Spleen (tissue), 11 donors: ENCODE results near the gene BDH1. TPM values are rescaled to one million over a fixed set of nuclear protein-coding genes. Genes with fewer than 3 reads are reported as not detected.

Source experiments
- DNase-seq: peaks from one replicate; pipeline ENCODE4 v3.0.0-alpha.2; 2020
- H3K27ac ChIP-seq, 8 donors: fragments of 200-600 bp; sonication (generic) in 7 of 8; 1 replicate in 4 of 8; 2 replicates in 4 of 8; pipeline versions ENCODE4 v1.5.0 to v1.8.0; 2016 to 2021; ENCODE audit warnings: inconsistent platforms in 4 of 8, mild to moderate bottlenecking in 4 of 8, moderate library complexity in 1 of 8
- H3K27me3 ChIP-seq, 7 donors: fragments of 200-600 bp; sonication (generic) in 6 of 7; replicated peaks in 1 of 7; 1 replicate in 4 of 7; 2 replicates in 3 of 7; pipeline versions ENCODE4 v1.5.0 to v1.8.0; 2016 to 2021; ENCODE audit warnings: inconsistent platforms in 3 of 7, mild to moderate bottlenecking in 1 of 7
- H3K36me3 ChIP-seq, 6 donors: fragments of 200-600 bp; sonication (generic) in 5 of 6; 1 replicate in 4 of 6; 2 replicates in 2 of 6; pipeline versions ENCODE4 v1.5.0 to v1.8.0; 2016 to 2021; ENCODE audit warnings: inconsistent platforms in 2 of 6
- H3K4me1 ChIP-seq, 6 donors: fragments of 200-600 bp; sonication (generic) in 5 of 6; 1 replicate in 3 of 6; 2 replicates in 3 of 6; pipeline versions ENCODE4 v1.5.0 to v1.8.0; 2016 to 2021; ENCODE audit warnings: inconsistent platforms in 3 of 6
- H3K4me3 ChIP-seq, 8 donors: fragments of 200-600 bp; sonication (generic) in 7 of 8; 1 replicate in 4 of 8; 2 replicates in 4 of 8; pipeline versions ENCODE4 v1.5.0 to v1.8.0; 2016 to 2021; ENCODE audit warnings: inconsistent platforms in 4 of 8, mild to moderate bottlenecking in 4 of 8, moderate library complexity in 2 of 8
- H3K9me3 ChIP-seq, 8 donors: fragments of 200-600 bp; sonication (generic) in 7 of 8; 1 replicate in 4 of 8; 2 replicates in 4 of 8; pipeline versions ENCODE4 v1.5.0 to v1.8.0; 2016 to 2021; ENCODE audit warnings: inconsistent platforms in 4 of 8
- CTCF ChIP-seq, 11 experiments: fragments of 200-600 bp in 7 of 11; fragments of 450-650 bp in 4 of 11; sonication (generic) in 4 of 11; IDR thresholded peaks in 8 of 11; conservative IDR thresholded peaks in 3 of 11; 1 replicate in 7 of 11; 2 replicates in 4 of 11; pipeline versions ENCODE4 v1.4.0 to v1.8.0; 2016 to 2021; ENCODE audit warnings: antibody characterized with exemption in 11 of 11, inconsistent platforms in 4 of 11, mild to moderate bottlenecking in 1 of 11
- POLR2A ChIP-seq, 3 donors: fragments of 450-650 bp; IDR thresholded peaks; one replicate each; pipeline ENCODE4 v1.5.1; 2017; ENCODE audit warnings: antibody characterized with exemption in 3 of 3, mild to moderate bottlenecking in 1 of 3
- POLR2AphosphoS5 ChIP-seq, 3 donors: sonication (generic); formaldehyde crosslinking; IDR thresholded peaks; one replicate each; pipeline ENCODE4 v1.5.1; 2017; ENCODE audit warnings: antibody characterized with exemption in 3 of 3
- WGBS, 5 donors: extraction: QIAGEN DNeasy Blood & Tissue Kit in 3 of 5; methylation state at CpG; one replicate each; pipeline versions ENCODE4 v1.1.5 to v1.1.7; 2013 to 2018; 5-methylcytosine and 5-hydroxymethylcytosine counted together
- intact Hi-C: fragments of 100-400 bp; cut with DNase I; formaldehyde crosslinking; loops from one replicate; pipeline ENCODE4 v1.15.0; 2023; ENCODE audit warnings: low total_unique reads
- polyA plus RNA-seq, 3 donors: library from polyadenylated mRNA; stranded (reverse); fragments of 200-250 nt; gene quantifications; one replicate each; pipeline ENCODE4 v1.2.1, GENCODE V29; 2013
- total RNA-seq, 7 donors: library from RNA; depleted of rRNA in 3 of 7; stranded (reverse); fragments of >200 nt in 3 of 7; fragmentation: NEBNext Ultra II Directional in 4 of 7; extraction: Animal tissue kit (Norgen Biotek cat#: 25700) in 4 of 7; gene quantifications; one replicate each; pipeline versions ENCODE4 v1.1.0 to v1.2.1, GENCODE V29; 2016 to 2021
- donor health status: healthy with polysubstance abuse.
- donor health status: DM: no; HTN: no; CAD: no; lungs with moderate emphysema.
- donor health status: DM: no; HTN: no; CAD: no.
- donor health status: Bipolar disorder and iron deficiency.
- donor health status: healthy.
- donor health status: DM: no; HTN: no; CAD: no.
- donor health status: DM: yes; HTN: yes; CAD: no.

BDH1 gene
- total and polyA plus RNA-seq, 10 donors: 11.5 to 24.6 (median 17.5) TPM

GRCh38 chr3:197475997-197476525 lies 79.7 kb downstream of the BDH1 start:
- TF ChIP-seq POLR2AphosphoS5 (IDR thresholded peaks at IDR 0.05) (no peak), POLR2A (IDR thresholded peaks at IDR 0.05) (no peak), CTCF (IDR thresholded peaks at IDR 0.05 in 8 of 11, conservative IDR thresholded peaks at IDR 0.05 in 3 of 11) (no peak)
- Histone ChIP-seq H3K4me1 (no peaks in the 10 kb centered on the region), H3K9me3 (no peaks in the 10 kb centered on the region), H3K36me3 (no peaks in the 10 kb centered on the region), H3K27me3 (peaks cover 0 to 32% (median 0%) of the 10 kb centered on the region in 7 donors), H3K27ac (no peak overlapping the region), H3K4me3 (no peak overlapping the region)
- DNase-seq: no peak
- intact Hi-C loops: no loop called here
- WGBS, 5 donors: 39 to 47% (median 44%) methylated on average over 5 of the region's 5 CpGs

- Histone ChIP-seq H3K4me3 (no peak overlapping the region), H3K27ac (no peak overlapping the region), H3K27me3 (peaks cover 0 to 32% (median 0%) of the 10 kb centered on the region in 7 donors), H3K9me3 (no peaks in the 10 kb centered on the region), H3K4me1 (no peaks in the 10 kb centered on the region), H3K36me3 (no peaks in the 10 kb centered on the region)
- TF ChIP-seq POLR2A (IDR thresholded peaks at IDR 0.05) (no peak), CTCF (IDR thresholded peaks at IDR 0.05 in 8 of 11, conservative IDR thresholded peaks at IDR 0.05 in 3 of 11) (no peak), POLR2AphosphoS5 (IDR thresholded peaks at IDR 0.05) (no peak)
- WGBS, 5 donors: 77 to 92% (median 83%) methylated on average over 3 of the region's 3 CpGs
- DNase-seq: peak; percentile 3
- intact Hi-C loops: no loop called here
These were observed 80.3 kb downstream of the BDH1 start for GRCh38 chr3:197475514-197475913.

GRCh38 chr3:197472151-197472550 lies 83.6 kb downstream of the BDH1 start:
- 79 to 100% (median 92%) methylated on average over 2 of the region's 2 CpGs for WGBS, 5 donors
- peak; percentile 36 for DNase-seq
- Histone ChIP-seq H3K9me3 (no peaks in the 10 kb centered on the region), H3K36me3 (no peaks in the 10 kb centered on the region), H3K27me3 (peaks cover 0 to 33% (median 0%) of the 10 kb centered on the region in 7 donors), H3K4me3 (no peak overlapping the region), H3K27ac (no peak overlapping the region), H3K4me1 (no peaks in the 10 kb centered on the region)
- intact Hi-C loops: no loop called here
- TF ChIP-seq POLR2A (IDR thresholded peaks at IDR 0.05) (no peak), POLR2AphosphoS5 (IDR thresholded peaks at IDR 0.05) (no peak), CTCF (IDR thresholded peaks at IDR 0.05 in 8 of 11, conservative IDR thresholded peaks at IDR 0.05 in 3 of 11) (no peak)

GRCh38 chr3:197471221-197472010 lies 84.4 kb downstream of the BDH1 start:
- WGBS, 5 donors: 74 to 95% (median 83%) methylated on average over 10 of the region's 10 CpGs
- intact Hi-C loops: no loop called here
- no peaks in the 10 kb centered on the region for H3K4me1 ChIP-seq
- H3K9me3 ChIP-seq: no peaks in the 10 kb centered on the region
- peaks cover 0 to 37% (median 0%) of the 10 kb centered on the region in 7 donors for H3K27me3 ChIP-seq
- H3K4me3 ChIP-seq: no peak overlapping the region
- DNase-seq: peak; percentile 41
- no peaks in the 10 kb centered on the region for H3K36me3 ChIP-seq
- H3K27ac ChIP-seq: no peak overlapping the region
- TF ChIP-seq POLR2AphosphoS5 (IDR thresholded peaks at IDR 0.05): no peak
